Measurements from ENCODE around the gene TRIM59. TPM values are rescaled to one million over a fixed set of nuclear protein-coding genes. Genes with fewer than 3 reads are reported as not detected.

Gene TRIM59
- polyA plus RNA-seq, 1 of the 3 experiments (the other 2 are of a cell fraction): 4.1 TPM

DNA sequence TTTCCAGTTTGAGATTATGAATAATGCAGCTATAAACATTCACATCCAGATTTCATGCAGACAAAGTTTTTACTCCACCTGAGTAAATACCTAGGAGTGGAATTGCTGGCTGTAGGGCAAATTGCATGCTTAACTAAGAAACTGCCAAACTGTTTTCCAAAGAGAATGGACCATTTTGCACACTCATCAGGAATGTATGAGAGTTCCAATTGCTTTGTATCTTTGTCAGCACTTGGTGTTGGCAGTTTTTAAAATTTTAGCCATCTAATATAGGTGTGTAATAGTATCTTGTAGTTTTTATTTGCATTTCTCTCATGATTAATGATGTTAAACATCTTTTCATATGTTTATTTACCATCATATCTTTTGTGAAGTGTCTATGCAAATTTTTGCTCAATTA is 40.6 kb upstream of the TRIM59 start:
- no peak overlapping the region for H3K4me2 ChIP-seq
- ChIA-PET POLR2A (no interaction called here), CTCF (interaction anchor here (1.1 to 1.5 kb wide), 2 partner anchors 35 to 327 kb away, joined by 3 to 4 read pairs; no protein-coding TSS in a partner anchor)
- no peak overlapping the region for H3K9ac ChIP-seq
- H4K20me1 ChIP-seq (ENCODE audit: insufficient read depth): no peaks in the 10 kb centered on the region
- H3K27ac ChIP-seq (ENCODE audit: low read depth in 2 of 2, low read length in 1 of 2): no peak overlapping the region
- H3K36me3 ChIP-seq (replicated peaks in 1 of 2; ENCODE audit: control insufficient read depth in 1 of 2, insufficient read depth in 2 of 2, low read length in 1 of 2): peaks cover 0 to 3% of the 10 kb centered on the region in 2 experiments
- no peaks in the 10 kb centered on the region for H3K9me3 ChIP-seq
- H3K4me3 ChIP-seq (ENCODE audit: low read depth in 2 of 2, low read length in 1 of 2): no peak overlapping the region
- no peak overlapping the region for H2AFZ ChIP-seq (ENCODE audit: low read depth)
- DNase-seq: no peak
- no peaks in the 10 kb centered on the region for H3K27me3 ChIP-seq (ENCODE audit: insufficient read depth)
- H3K79me2 ChIP-seq (ENCODE audit: insufficient read depth): no peaks in the 10 kb centered on the region
- peaks cover 7% of the 10 kb centered on the region for H3F3A ChIP-seq (replicated peaks; ENCODE audit: insufficient read depth)
- H3K9me2 ChIP-seq: no peaks in the 10 kb centered on the region
- TF ChIP-seq FOXJ3 (CRISPR knock-in tag; IDR thresholded peaks at IDR 0.05): no peak
- TF ChIP-seq, protein P1, sequence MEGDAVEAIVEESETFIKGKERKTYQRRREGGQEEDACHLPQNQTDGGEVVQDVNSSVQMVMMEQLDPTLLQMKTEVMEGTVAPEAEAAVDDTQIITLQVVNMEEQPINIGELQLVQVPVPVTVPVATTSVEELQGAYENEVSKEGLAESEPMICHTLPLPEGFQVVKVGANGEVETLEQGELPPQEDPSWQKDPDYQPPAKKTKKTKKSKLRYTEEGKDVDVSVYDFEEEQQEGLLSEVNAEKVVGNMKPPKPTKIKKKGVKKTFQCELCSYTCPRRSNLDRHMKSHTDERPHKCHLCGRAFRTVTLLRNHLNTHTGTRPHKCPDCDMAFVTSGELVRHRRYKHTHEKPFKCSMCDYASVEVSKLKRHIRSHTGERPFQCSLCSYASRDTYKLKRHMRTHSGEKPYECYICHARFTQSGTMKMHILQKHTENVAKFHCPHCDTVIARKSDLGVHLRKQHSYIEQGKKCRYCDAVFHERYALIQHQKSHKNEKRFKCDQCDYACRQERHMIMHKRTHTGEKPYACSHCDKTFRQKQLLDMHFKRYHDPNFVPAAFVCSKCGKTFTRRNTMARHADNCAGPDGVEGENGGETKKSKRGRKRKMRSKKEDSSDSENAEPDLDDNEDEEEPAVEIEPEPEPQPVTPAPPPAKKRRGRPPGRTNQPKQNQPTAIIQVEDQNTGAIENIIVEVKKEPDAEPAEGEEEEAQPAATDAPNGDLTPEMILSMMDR (IDR thresholded peaks at IDR 0.05): no peak
- TF ChIP-seq YY1 (IDR thresholded peaks at IDR 0.05; ENCODE audit: low read depth): no peak
- TF ChIP-seq NFIC (IDR thresholded peaks at IDR 0.05; ENCODE audit: borderline replicate concordance): no peak
- TF ChIP-seq, protein P2, sequence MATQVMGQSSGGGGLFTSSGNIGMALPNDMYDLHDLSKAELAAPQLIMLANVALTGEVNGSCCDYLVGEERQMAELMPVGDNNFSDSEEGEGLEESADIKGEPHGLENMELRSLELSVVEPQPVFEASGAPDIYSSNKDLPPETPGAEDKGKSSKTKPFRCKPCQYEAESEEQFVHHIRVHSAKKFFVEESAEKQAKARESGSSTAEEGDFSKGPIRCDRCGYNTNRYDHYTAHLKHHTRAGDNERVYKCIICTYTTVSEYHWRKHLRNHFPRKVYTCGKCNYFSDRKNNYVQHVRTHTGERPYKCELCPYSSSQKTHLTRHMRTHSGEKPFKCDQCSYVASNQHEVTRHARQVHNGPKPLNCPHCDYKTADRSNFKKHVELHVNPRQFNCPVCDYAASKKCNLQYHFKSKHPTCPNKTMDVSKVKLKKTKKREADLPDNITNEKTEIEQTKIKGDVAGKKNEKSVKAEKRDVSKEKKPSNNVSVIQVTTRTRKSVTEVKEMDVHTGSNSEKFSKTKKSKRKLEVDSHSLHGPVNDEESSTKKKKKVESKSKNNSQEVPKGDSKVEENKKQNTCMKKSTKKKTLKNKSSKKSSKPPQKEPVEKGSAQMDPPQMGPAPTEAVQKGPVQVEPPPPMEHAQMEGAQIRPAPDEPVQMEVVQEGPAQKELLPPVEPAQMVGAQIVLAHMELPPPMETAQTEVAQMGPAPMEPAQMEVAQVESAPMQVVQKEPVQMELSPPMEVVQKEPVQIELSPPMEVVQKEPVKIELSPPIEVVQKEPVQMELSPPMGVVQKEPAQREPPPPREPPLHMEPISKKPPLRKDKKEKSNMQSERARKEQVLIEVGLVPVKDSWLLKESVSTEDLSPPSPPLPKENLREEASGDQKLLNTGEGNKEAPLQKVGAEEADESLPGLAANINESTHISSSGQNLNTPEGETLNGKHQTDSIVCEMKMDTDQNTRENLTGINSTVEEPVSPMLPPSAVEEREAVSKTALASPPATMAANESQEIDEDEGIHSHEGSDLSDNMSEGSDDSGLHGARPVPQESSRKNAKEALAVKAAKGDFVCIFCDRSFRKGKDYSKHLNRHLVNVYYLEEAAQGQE (IDR thresholded peaks at IDR 0.05; ENCODE audit: low read depth, low read length): no peak
- TF ChIP-seq, protein P3, sequence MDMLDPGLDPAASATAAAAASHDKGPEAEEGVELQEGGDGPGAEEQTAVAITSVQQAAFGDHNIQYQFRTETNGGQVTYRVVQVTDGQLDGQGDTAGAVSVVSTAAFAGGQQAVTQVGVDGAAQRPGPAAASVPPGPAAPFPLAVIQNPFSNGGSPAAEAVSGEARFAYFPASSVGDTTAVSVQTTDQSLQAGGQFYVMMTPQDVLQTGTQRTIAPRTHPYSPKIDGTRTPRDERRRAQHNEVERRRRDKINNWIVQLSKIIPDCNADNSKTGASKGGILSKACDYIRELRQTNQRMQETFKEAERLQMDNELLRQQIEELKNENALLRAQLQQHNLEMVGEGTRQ (IDR thresholded peaks at IDR 0.05; ENCODE audit: borderline replicate concordance, low read depth, low read length): no peak
- TF ChIP-seq SIN3A (IDR thresholded peaks at IDR 0.05; ENCODE audit: borderline replicate concordance, low read depth, low read length): no peak
- TF ChIP-seq, protein P4, sequence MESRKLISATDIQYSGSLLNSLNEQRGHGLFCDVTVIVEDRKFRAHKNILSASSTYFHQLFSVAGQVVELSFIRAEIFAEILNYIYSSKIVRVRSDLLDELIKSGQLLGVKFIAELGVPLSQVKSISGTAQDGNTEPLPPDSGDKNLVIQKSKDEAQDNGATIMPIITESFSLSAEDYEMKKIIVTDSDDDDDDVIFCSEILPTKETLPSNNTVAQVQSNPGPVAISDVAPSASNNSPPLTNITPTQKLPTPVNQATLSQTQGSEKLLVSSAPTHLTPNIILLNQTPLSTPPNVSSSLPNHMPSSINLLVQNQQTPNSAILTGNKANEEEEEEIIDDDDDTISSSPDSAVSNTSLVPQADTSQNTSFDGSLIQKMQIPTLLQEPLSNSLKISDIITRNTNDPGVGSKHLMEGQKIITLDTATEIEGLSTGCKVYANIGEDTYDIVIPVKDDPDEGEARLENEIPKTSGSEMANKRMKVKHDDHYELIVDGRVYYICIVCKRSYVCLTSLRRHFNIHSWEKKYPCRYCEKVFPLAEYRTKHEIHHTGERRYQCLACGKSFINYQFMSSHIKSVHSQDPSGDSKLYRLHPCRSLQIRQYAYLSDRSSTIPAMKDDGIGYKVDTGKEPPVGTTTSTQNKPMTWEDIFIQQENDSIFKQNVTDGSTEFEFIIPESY (IDR thresholded peaks at IDR 0.05; ENCODE audit: borderline replicate concordance, low read depth): no peak
- TF ChIP-seq TEAD4 (IDR thresholded peaks at IDR 0.05; ENCODE audit: borderline replicate concordance, insufficient read depth): no peak
- TF ChIP-seq RFX5 (IDR thresholded peaks at IDR 0.05; ENCODE audit: low read length): no peak
- TF ChIP-seq GABPA (IDR thresholded peaks at IDR 0.05; ENCODE audit: low read depth): no peak
- TF ChIP-seq GATA2 (CRISPR knock-in tag; IDR thresholded peaks at IDR 0.05): no peak
- H3K4me1 ChIP-seq (ENCODE audit: control insufficient read depth in 1 of 2, insufficient read depth in 2 of 2, low read depth in 1 of 2, low read length in 1 of 2): peaks cover 0 to 2% of the 10 kb centered on the region in 2 experiments; a peak in 1 of 4 replicates
